GM18520 (cell line): ENCODE results near the gene SAMD10.
"Not testable (repeated sequence)": the region's sequence is repeated elsewhere in the genome, so short reads cannot be mapped to it uniquely, and the experiment has no call there.

Experiments used
- ATAC-seq: cut with Tn5 transposase; IDR thresholded peaks from one replicate; pipeline ENCODE4 v1.9.1; 2021; ENCODE audit not compliant: unreplicated experiment

Gene SAMD10

DNA sequence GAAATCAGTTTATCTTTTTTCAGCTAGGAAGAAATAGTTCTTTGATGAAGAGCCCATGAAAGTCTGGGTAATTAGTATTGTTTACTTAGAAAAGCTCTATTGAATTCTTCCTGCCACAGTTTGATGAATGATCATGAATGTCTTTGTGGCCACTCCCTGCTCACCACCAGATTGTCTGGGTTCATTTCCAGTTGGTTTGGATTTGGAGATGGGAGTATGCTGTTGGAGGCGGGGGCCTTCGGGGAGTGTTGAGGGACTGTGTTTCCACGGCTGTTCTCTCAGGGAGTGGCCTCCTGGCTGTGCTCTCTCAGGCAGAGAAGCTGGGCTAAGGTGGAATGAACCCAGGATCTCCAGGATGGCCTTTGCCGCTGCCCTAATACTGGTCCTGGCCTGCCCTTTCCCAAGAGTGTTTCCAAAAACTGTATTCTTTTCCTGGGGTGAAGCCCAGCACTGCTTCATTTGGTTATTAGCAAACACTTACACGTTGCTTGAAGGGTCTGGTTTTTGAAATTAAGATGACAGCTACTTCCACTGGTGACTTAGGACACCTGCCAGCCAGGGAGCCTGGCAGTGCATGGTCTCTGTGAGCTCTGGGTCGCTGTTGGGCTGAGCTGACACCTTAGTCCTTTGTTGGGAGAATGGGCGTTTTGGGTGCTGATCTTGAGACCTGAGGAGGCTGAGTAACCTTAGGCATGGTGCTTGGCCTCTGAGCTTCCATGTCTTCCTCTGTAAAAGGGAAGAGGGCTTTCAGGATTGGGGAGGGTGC lies 24.7 kb upstream of the SAMD10 start:
- no peak for ATAC-seq

DNA sequence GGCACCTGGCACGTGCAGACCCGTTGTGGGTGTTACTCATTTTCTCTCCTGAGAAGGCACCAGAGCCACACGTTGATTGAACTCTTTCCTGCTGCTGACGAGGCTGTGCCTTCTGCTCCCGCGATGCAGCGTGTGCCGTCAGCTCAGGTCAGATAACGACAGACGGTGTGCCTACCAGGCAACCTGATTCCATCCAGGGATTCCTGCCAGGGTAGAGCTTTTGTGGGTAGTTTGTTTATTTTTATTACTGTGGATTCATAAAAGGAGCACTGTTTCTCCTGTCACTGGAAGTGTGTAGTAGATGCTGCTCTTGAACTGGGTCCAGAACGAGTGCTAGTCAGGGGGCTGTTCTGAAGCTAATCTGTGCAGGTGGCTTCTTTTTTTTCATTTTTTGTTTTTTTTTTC lies 22.2 kb upstream of the SAMD10 start:
- no peak for ATAC-seq

GRCh38 chr20:64000906-64001305 lies 21.5 kb upstream of the SAMD10 start:
- ATAC-seq, result no peak

GRCh38 chr20:63982937-63983336 lies 3.5 kb upstream of the SAMD10 start:
- no peak for ATAC-seq

- ATAC-seq, result peak; percentile 45
These were observed 1.6 kb upstream of the SAMD10 start, which contains the start of gene PRPF6 for GRCh38 chr20:63980806-63981728. TSS of gene PRPF6 (plus strand) at chr20:63981132. CDS start at chr20:63981246, 114 bp downstream.

GRCh38 chr20:63980317-63980805 lies 919 bp upstream of the SAMD10 start:
- ATAC-seq, result no peak

DNA sequence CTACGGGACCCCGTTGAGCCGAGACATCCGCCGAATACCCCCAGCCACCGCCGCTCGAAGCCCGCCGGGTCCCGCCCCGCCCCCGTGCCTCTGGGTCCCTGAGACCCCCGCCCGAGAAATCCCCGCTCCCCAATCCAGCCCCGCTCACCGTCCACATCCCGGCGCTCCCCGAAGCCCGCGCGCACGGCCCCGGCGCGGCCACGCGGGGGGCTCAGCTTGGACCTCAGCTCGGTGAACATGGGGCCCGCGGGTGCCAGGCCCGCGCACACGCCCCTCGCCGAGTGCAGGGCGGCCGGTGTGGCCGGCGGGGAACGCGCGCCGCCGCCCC lies 249 bp downstream of the SAMD10 start:
- ATAC-seq, result no peak

- no peak for ATAC-seq
These were observed 868 bp downstream of the SAMD10 start for GRCh38 chr20:63978319-63979228.

DNA sequence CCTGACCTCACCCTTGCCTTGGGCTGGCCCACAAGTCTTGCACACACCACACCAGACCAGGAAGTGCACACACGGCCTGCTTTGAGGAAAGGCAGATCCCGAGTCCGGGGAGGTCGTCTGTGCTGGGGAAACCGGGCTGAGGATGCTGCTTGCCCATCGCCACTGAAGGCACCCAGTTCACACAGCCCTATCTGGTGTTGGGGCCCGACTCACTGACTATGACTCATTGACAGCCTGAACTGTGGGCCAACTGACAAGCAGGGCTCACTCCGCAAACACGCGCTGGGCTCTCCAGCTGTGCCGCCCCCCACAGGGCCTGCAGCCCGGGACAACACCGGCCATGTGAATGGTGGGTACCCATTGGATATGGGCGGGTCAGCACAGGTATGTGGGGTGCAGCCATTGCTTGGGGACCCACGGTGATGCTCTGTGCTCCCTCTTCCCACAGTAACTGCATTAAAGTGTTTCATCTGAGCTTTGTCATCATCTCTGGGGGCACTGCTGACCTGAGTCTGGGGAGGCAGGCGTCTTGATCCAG lies 1.6 kb downstream of the SAMD10 start:
- no peak for ATAC-seq

DNA sequence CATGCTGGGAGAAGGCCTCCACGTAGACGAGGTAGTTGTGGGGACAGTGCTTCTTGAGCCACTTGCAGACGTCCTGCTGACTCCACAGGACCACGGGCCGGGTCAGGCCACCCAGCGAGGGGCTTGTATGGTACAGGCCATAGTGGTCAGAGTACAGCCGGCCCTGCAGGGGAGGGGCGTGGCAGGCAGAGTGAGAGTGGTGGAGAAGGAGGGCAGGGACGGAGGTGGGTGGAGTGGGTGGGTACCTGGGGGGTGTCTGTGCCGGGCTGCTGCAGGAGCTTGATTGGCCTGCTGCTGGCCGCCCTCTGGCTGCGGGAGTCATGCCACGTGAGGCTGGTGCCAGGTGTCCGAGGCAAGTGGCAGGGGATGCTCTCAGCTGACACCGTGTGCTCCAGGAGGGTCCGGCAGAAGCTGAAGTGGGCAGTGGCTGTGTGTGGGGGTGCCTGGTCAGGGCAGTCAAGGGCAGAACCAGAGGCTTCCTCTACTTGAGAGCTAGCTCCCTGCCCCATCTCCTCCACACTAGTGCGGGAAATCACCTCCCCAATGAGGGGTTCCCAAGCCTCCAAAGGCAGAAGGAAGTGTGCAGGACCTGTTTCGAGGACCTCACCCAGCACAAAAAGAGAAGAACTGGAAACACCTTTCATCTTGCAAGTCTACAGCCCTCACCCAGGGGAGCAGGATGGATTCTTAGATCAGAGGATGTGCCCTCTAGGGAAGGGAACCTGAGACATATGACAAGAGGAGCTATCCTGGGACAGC lies 2.3 kb downstream of the SAMD10 start:
- no peak for ATAC-seq

DNA sequence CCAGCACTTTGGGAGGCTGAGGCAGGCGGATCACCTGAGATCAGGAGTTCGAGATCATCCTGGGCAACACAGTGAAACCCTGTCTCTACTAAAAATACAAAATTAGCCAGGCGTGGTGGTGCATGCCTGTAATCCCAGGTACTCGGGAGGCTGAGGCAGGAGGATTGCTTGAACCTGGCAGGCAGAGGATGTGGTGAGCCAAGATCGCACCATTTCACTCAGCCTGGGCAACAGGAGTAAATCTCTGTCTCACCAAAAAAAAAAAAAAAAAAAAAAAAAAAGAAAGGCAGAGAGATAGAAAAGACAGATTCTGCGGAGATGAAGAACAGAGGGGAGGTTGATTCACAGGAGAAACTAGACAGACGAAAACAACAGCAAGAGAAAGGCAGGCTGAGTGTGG lies 2.9 kb downstream of the SAMD10 start:
- ATAC-seq, result not testable (repeated sequence)

- ATAC-seq, result no peak
These were observed 4.8 kb downstream of the SAMD10 start for GRCh38 chr20:63974402-63975200.

DNA sequence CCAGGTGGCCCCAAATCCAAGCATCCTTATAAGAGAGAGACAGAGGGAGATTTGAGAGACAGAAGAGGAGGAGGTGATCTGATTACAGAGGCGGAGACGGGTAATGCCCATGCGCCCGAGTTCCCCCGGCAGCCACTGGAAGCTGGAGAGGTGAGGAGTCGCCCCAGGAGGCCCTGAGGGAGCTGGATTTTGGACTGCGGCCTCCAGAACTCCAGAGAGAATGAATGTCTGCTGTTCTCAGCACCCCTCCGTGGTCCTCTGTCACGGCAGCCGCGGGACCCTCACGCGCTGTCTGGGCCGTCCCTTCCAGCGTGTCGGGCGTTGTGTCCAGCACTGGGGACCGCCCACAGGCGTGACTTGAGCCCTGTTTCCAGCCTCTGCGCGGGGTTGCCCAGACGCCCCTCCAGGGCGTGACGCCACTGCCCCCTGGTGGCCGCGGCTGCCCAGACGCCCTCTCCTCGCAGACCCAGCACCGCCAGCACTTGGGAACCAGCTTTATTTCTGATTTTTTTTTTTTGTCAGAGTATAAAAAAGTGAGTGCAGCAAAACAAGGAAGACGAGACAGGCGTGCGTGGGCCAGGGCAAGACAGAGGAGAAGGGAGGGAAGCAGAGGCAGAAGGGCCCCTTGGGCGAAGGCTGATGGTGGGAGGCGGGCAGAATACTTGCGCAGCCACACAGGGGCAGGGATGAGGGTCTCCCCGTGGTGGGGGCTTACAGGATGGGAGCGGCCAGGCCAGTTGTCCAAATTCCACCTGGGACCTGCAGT lies 5.6 kb downstream of the SAMD10 start:
- ATAC-seq, result peak; percentile 29

DNA sequence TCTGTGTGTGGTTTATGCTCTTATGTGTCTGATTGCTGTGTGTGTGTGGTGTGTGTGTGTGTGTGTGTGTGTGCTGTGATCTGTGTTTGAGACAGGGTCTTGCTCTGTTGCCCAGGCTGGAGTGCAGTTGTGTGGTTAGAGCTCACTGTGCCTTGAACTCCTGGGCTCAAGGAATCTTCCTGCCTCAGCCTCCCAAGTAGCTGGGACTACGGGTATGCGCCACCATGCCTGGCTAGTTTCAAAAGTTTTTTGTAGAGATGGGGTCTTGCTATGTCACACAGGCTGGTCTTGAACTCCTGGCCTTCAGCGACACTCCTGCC lies 6.3 kb downstream of the SAMD10 start:
- no peak for ATAC-seq

DNA sequence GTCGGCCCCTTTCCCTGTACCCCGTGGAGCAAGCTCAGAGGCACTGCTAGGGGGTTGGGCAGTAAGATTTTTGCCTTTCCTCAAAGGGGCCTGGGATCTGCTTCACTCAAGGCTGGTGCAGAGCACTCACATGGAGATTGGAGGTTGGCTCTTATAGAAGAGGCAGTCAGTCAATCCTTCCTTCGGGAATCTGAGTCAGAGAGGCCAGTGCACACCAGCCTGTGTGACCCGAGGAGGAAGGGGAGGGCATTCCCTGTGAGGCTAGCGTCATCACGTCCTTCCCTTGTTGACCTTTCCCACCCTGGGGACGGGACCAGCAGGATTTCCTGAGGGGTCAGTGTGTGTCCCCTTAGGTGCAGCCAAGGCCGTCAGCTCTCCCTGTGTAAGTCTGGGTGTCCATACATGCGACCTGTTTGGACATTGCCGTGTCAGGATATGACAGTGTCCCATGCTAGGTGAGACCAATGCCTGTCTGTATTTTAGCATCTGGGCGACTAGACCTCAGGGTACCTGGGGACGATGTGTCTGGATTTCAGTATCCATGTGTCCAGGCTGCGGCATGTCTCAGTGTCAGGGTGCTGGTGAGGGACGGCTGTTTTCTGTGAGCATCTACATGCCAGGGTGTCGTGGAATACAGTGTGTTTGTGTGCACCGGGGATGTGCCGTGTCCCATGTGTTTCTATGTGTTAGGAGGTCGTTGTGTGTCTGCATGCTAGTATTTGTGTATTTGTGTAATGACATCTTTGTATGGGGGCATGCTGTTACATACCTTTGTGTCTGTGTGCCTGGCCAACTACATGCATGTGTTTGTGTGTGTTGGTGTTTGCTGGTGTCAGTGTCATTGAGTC lies 6.9 kb downstream of the SAMD10 start:
- ATAC-seq, result no peak

- not testable (repeated sequence) for ATAC-seq
These were observed 7.5 kb downstream of the SAMD10 start for GRCh38 chr20:63971960-63972311.

- ATAC-seq, result no peak
These were observed 8.6 kb downstream of the SAMD10 start for GRCh38 chr20:63970714-63971431.
